CD4-positive, alpha-beta T cell (primary cell): ENCODE measurements around the gene TMEM184B. TPM values are rescaled to one million over a fixed set of nuclear protein-coding genes. Genes with fewer than 3 reads are reported as not detected.

Source experiments
- ATAC-seq: fragments of 200-7000 bp; cut with Tn5 transposase; one replicate; pipeline ENCODE4 v1.10.0; 2022; ENCODE audit warnings: mild to moderate bottlenecking; ENCODE audit not compliant: poor library complexity
- CTCF ChIA-PET: fragments of 350-600 bp; sonication (Branson Sonifier 250); formaldehyde crosslinking; loops from one replicate; lab custom pipeline; 2021; ENCODE audit warnings: antibody characterized with exemption, inconsistent platforms; lab: Charles Lee
- POLR2A ChIA-PET: fragments of 350-600 bp; sonication (Branson Sonifier 250); formaldehyde crosslinking; loops from one replicate; lab custom pipeline; 2021; ENCODE audit warnings: antibody characterized with exemption, inconsistent platforms; lab: Charles Lee
- DNase-seq, 14 experiments: peaks; one replicate each; pipeline ENCODE4 v3.0.0-alpha.2; 2013 to 2020; ENCODE audit warnings: mixed read lengths in 2 of 14
- H3K27ac ChIP-seq, 2 donors: one replicate each; pipeline versions ENCODE4 v1.5.1 to v1.7.0; 2013; ENCODE audit warnings: low read length in 2 of 2, low read depth in 1 of 2, mild to moderate bottlenecking in 1 of 2
- H3K27me3 ChIP-seq, 2 experiments: 1 replicate in 1 of 2; 2 replicates in 1 of 2; pipeline versions ENCODE4 v1.6.1 to v1.7.0; 2013; ENCODE audit warnings: low read length in 2 of 2, control low read depth in 1 of 2, mild to moderate bottlenecking in 1 of 2, moderate library complexity in 1 of 2; ENCODE audit not compliant: insufficient read depth in 2 of 2, control insufficient read depth in 1 of 2
- H3K36me3 ChIP-seq: one replicate; pipeline ENCODE4 v1.6.1; 2013; ENCODE audit warnings: low read length, control low read depth; ENCODE audit not compliant: insufficient read depth
- H3K4me1 ChIP-seq: one replicate; pipeline ENCODE4 v1.6.1; 2013; ENCODE audit warnings: low read length, control low read depth; ENCODE audit not compliant: insufficient read depth
- H3K4me3 ChIP-seq: one replicate; pipeline ENCODE4 v1.5.1; 2013; ENCODE audit warnings: mild to moderate bottlenecking, low read length, moderate library complexity
- H3K9me3 ChIP-seq, 2 experiments: 1 replicate in 1 of 2; 2 replicates in 1 of 2; pipeline versions ENCODE4 v1.6.1 to v1.7.0; 2013; ENCODE audit warnings: low read length in 2 of 2, mild to moderate bottlenecking in 2 of 2, control low read depth in 1 of 2, moderate library complexity in 1 of 2; ENCODE audit not compliant: control insufficient read depth in 1 of 2, insufficient read depth in 1 of 2
- H3K27ac Mint-ChIP-seq: one replicate; pipeline ENCODE4 v1.8.0; 2020; ENCODE audit warnings: mixed read lengths
- H3K27me3 Mint-ChIP-seq: one replicate; pipeline ENCODE4 v1.8.0; 2021; ENCODE audit warnings: mixed read lengths
- H3K36me3 Mint-ChIP-seq: one replicate; pipeline ENCODE4 v1.8.0; 2021; ENCODE audit warnings: low read depth, mixed read lengths
- H3K4me1 Mint-ChIP-seq: one replicate; pipeline ENCODE4 v1.8.0; 2021; ENCODE audit warnings: low read depth, mixed read lengths
- H3K4me3 Mint-ChIP-seq: one replicate; pipeline ENCODE4 v1.8.0; 2020; ENCODE audit warnings: mild to moderate bottlenecking, mixed read lengths
- H3K9me3 Mint-ChIP-seq: one replicate; pipeline ENCODE4 v1.8.0; 2020; ENCODE audit warnings: mixed read lengths
- intact Hi-C, 2 experiments: fragments of 100-400 bp; cut with DNase I in 1 of 2; cut with micrococcal nuclease in 1 of 2; formaldehyde crosslinking; loops; one replicate each; pipeline versions ENCODE4 v1.15.1 to v1.9.0; 2023 to 2025; cut with DNase I, micrococcal nuclease
- total RNA-seq, 174 experiments: library from RNA in 2 of 174; stranded (reverse) in 2 of 174; gene quantifications; one replicate each; pipeline ENCODE4 v1.2.3 and lab custom pipeline; 2021 to 2026
- TF ChIP-seq, protein P1 (sequence below): fragments of 200-600 bp; IDR thresholded peaks from one replicate; pipeline ENCODE4 v1.8.0; 2022; ENCODE audit warnings: antibody characterized with exemption, mild to moderate bottlenecking

TMEM184B gene
- total RNA-seq, 2 experiments from 2014 or later: 49.3 to 50.1 TPM

DNA sequence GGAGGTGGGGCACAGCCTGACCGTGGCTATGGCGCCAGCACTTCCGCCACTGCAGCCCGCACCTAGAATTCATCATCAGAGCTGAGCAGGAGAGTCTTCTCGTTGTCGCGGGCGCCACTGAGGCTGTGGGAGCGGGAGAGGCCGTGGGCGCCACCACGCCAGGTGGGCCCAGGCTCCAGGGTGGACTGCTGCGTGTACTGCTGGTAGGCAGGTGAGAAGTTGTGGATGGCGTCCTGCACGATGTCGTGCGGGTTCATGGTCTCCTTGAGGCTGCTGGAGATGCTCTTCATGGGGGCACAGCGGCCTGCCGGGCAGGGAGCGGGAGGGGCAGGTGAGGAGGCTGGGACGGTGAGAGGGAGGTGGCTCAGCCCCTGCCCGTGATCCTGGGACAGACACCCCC, 51.4 kb downstream of the TMEM184B start:
- Histone ChIP-seq H3K27ac (no peak overlapping the region), H3K27me3 (no peaks in the 10 kb centered on the region), H3K36me3 (peaks cover 32% of the 10 kb centered on the region), H3K4me3 (no peak overlapping the region), H3K9me3 (no peaks in the 10 kb centered on the region), H3K4me1 (peaks cover 33% of the 10 kb centered on the region)
- peaks cover 26% of the 10 kb centered on the region for H3K36me3 Mint-ChIP-seq
- intact Hi-C loops: no loop called here
- no peak for DNase-seq
- CTCF ChIA-PET: no interaction called here
- no peak for ATAC-seq
- H3K27me3 Mint-ChIP-seq: no peaks in the 10 kb centered on the region
- H3K27ac Mint-ChIP-seq: no peak overlapping the region
- TF ChIP-seq, protein P1, sequence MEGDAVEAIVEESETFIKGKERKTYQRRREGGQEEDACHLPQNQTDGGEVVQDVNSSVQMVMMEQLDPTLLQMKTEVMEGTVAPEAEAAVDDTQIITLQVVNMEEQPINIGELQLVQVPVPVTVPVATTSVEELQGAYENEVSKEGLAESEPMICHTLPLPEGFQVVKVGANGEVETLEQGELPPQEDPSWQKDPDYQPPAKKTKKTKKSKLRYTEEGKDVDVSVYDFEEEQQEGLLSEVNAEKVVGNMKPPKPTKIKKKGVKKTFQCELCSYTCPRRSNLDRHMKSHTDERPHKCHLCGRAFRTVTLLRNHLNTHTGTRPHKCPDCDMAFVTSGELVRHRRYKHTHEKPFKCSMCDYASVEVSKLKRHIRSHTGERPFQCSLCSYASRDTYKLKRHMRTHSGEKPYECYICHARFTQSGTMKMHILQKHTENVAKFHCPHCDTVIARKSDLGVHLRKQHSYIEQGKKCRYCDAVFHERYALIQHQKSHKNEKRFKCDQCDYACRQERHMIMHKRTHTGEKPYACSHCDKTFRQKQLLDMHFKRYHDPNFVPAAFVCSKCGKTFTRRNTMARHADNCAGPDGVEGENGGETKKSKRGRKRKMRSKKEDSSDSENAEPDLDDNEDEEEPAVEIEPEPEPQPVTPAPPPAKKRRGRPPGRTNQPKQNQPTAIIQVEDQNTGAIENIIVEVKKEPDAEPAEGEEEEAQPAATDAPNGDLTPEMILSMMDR: no peak
- H3K4me3 Mint-ChIP-seq: no peak overlapping the region
- POLR2A ChIA-PET: no interaction called here
- no peaks in the 10 kb centered on the region for H3K9me3 Mint-ChIP-seq
- H3K4me1 Mint-ChIP-seq: peaks cover 18% of the 10 kb centered on the region

DNA sequence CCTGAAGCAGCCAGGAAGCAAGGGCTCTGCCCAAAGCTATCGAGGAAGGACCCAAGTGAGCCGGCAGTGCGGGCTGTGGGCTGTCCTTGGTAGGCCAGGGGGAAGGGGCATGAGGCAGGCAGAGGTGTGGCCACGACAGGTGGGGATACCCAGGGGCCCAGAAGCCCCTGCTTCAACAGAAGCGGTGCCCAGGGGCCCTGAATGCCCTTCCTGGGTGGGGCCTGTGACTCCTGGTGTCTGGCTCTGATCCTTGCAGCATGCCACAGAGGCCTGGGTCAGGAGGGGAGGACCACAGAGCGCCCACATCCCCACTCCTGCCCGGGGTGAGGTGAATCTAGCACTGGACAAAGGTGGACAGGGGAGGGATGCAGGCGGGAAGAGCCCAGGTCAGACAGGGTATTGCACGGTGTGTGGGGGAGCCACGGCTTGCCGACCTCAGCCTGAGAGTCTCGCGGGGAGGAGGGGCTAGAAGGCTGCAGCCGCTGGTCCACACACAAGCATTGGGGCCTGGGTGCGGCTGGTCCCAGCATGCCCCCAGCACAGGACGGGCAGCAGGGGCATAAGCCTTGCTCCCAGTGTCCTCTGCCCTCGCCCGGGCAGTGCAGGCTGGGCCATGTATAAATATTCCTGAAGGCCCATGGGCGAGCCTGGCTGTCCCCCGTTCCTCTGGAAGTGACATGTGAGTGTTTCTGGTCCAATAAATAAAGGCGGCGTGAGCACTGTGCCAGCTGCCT, 52.0 kb downstream of the TMEM184B start:
- H3K36me3 Mint-ChIP-seq: peaks cover 26% of the 10 kb centered on the region
- H3K27me3 ChIP-seq: no peaks in the 10 kb centered on the region
- H3K4me3 Mint-ChIP-seq: no peak overlapping the region
- no peak overlapping the region for H3K27ac ChIP-seq
- no peaks in the 10 kb centered on the region for H3K9me3 Mint-ChIP-seq
- H3K4me1 Mint-ChIP-seq: peaks cover 18% of the 10 kb centered on the region
- H3K27ac Mint-ChIP-seq: no peak overlapping the region
- H3K36me3 ChIP-seq: peaks cover 31% of the 10 kb centered on the region
- DNase-seq (peak in 1 of 14 experiments; percentile 26), ATAC-seq (no peak)
- no peak overlapping the region for H3K4me3 ChIP-seq
- CTCF ChIA-PET: no interaction called here
- H3K4me1 ChIP-seq: peaks cover 33% of the 10 kb centered on the region
- intact Hi-C loops: no loop called here
- TF ChIP-seq, protein P1: no peak
- no peaks in the 10 kb centered on the region for H3K9me3 ChIP-seq
- H3K27me3 Mint-ChIP-seq: no peaks in the 10 kb centered on the region
- POLR2A ChIA-PET: no interaction called here

DNA sequence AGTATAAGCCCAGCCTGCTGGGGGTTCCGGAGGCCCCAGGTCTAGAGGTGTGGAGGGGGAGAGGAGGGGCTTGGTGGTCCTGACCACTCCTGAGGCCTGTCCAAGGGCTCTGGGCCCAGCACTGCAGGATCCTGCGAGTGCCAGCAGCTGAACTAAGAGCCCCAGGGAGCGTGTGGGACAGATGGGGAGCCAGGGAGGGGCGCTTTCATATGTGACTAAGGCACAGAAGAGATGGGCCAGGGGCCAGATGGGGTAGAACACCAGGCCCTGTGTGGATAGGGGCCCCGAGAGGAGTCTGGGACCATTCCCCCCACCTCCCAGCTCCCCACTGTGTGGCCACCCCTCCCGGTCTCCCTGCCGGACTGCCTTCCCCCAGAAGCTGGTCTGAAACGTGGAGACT, 52.6 kb downstream of the TMEM184B start:
- H3K4me1 Mint-ChIP-seq: peaks cover 19% of the 10 kb centered on the region
- Histone ChIP-seq H3K27me3 (no peaks in the 10 kb centered on the region), H3K4me3 (no peak overlapping the region), H3K27ac (no peak overlapping the region), H3K36me3 (peaks cover 25% of the 10 kb centered on the region), H3K9me3 (no peaks in the 10 kb centered on the region), H3K4me1 (peaks cover 35% of the 10 kb centered on the region)
- H3K9me3 Mint-ChIP-seq: no peaks in the 10 kb centered on the region
- H3K27ac Mint-ChIP-seq: no peak overlapping the region
- TF ChIP-seq, protein P1: no peak
- intact Hi-C loops: no loop called here
- ChIA-PET CTCF (no interaction called here), POLR2A (no interaction called here)
- H3K4me3 Mint-ChIP-seq: no peak overlapping the region
- H3K36me3 Mint-ChIP-seq: peaks cover 21% of the 10 kb centered on the region
- no peaks in the 10 kb centered on the region for H3K27me3 Mint-ChIP-seq
- DNase-seq: peak in 1 of 14 experiments; percentile 34
- ATAC-seq: no peak
